Naive thymus-derived CD4-positive, alpha-beta T cell (primary cell): ENCODE results near the gene MED12L. TPM values are rescaled to one million over a fixed set of nuclear protein-coding genes. Genes with fewer than 3 reads are reported as not detected.

Experiments
- ATAC-seq: fragments of 150-1000 bp; cut with Tn5 transposase; 2 replicates; pipeline ENCODE4 v1.10.0; 2021; ENCODE audit warnings: mild to moderate bottlenecking, moderate library complexity
- CTCF ChIA-PET: fragments of 350-600 bp; sonication (Branson Sonifier 250); formaldehyde crosslinking; loops from one replicate; lab custom pipeline; 2021; ENCODE audit warnings: antibody characterized with exemption; lab: Charles Lee
- POLR2A ChIA-PET: fragments of 350-600 bp; sonication (Branson Sonifier 250); formaldehyde crosslinking; loops from one replicate; lab custom pipeline; 2021; ENCODE audit warnings: antibody characterized with exemption, inconsistent platforms; lab: Charles Lee
- DNase-seq, 9 donors: peaks; one replicate each; pipeline versions ENCODE4 v3.0.0 to v3.0.0-alpha.2; 2020 to 2022; ENCODE audit warnings: mixed read lengths in 1 of 9
- H3K27ac ChIP-seq: one replicate; pipeline ENCODE4 v1.7.0; 2013; ENCODE audit warnings: mild to moderate bottlenecking, low read depth, low read length, moderate library complexity
- H3K27me3 ChIP-seq, 2 donors: one replicate each; pipeline ENCODE4 v1.7.0; 2013; ENCODE audit warnings: low read length in 2 of 2, mild to moderate bottlenecking in 2 of 2, moderate library complexity in 2 of 2; ENCODE audit not compliant: control insufficient read depth in 2 of 2, insufficient read depth in 2 of 2
- H3K36me3 ChIP-seq, 3 experiments: 1 replicate in 2 of 3; 2 replicates in 1 of 3; pipeline ENCODE4 v1.7.0; 2013; ENCODE audit warnings: low read length in 3 of 3, mild to moderate bottlenecking in 3 of 3, moderate library complexity in 1 of 3; ENCODE audit not compliant: insufficient read depth in 3 of 3, control insufficient read depth in 2 of 3
- H3K4me1 ChIP-seq, 2 donors: one replicate each; pipeline ENCODE4 v1.7.0; 2013; ENCODE audit warnings: low read length in 2 of 2, mild to moderate bottlenecking in 2 of 2, moderate library complexity in 1 of 2; ENCODE audit not compliant: control insufficient read depth in 2 of 2, insufficient read depth in 2 of 2
- H3K4me3 ChIP-seq: 2 replicates; pipeline ENCODE4 v1.7.0; 2013; ENCODE audit warnings: mild to moderate bottlenecking, low read length
- H3K9me3 ChIP-seq, 3 experiments: 1 replicate in 2 of 3; 2 replicates in 1 of 3; pipeline ENCODE4 v1.7.0; 2013; ENCODE audit warnings: low read length in 3 of 3; ENCODE audit not compliant: control insufficient read depth in 2 of 3
- H3K27ac Mint-ChIP-seq, 9 donors: one replicate each; pipeline ENCODE4 v1.8.0; 2020 to 2022; ENCODE audit warnings: mixed read lengths in 9 of 9, mild to moderate bottlenecking in 8 of 9, moderate library complexity in 5 of 9, inconsistent platforms in 2 of 9
- H3K27me3 Mint-ChIP-seq, 5 donors: one replicate each; pipeline ENCODE4 v1.8.0; 2021 to 2022; ENCODE audit warnings: mixed read lengths in 5 of 5, mild to moderate bottlenecking in 1 of 5
- H3K36me3 Mint-ChIP-seq, 5 donors: one replicate each; pipeline ENCODE4 v1.8.0; 2020 to 2022; ENCODE audit warnings: mixed read lengths in 5 of 5, mild to moderate bottlenecking in 3 of 5, inconsistent platforms in 1 of 5
- H3K4me1 Mint-ChIP-seq, 7 donors: one replicate each; pipeline ENCODE4 v1.8.0; 2020 to 2022; ENCODE audit warnings: mixed read lengths in 7 of 7, mild to moderate bottlenecking in 3 of 7, inconsistent platforms in 1 of 7
- H3K4me3 Mint-ChIP-seq, 10 donors: one replicate each; pipeline ENCODE4 v1.8.0; 2020 to 2022; ENCODE audit warnings: mild to moderate bottlenecking in 10 of 10, mixed read lengths in 10 of 10, moderate library complexity in 6 of 10, inconsistent platforms in 2 of 10
- H3K9me3 Mint-ChIP-seq, 11 donors: one replicate each; pipeline ENCODE4 v1.8.0; 2020 to 2022; ENCODE audit warnings: mixed read lengths in 11 of 11, mild to moderate bottlenecking in 4 of 11, inconsistent platforms in 1 of 11, moderate library complexity in 1 of 11
- intact Hi-C, 2 donors: fragments of 100-400 bp; cut with micrococcal nuclease; formaldehyde crosslinking; loops; one replicate each; pipeline ENCODE4 v1.15.1; 2023
- polyA plus RNA-seq, 2 donors: library from polyadenylated mRNA; unstranded; fragments of 300-500 nt; fragmentation: Illumina TruSeq; gene quantifications; one replicate each; pipeline ENCODE4 v1.2.3, GENCODE V29; 2021
- total RNA-seq, 6 experiments: library from RNA in 5 of 6; stranded (reverse) in 5 of 6; gene quantifications; 1 replicate in 5 of 6; 2 replicates in 1 of 6; pipeline ENCODE4 v1.2.3 and lab custom pipeline; 2021 to 2026

MED12L gene
- total RNA-seq, result 1 to 10 TPM in 2 of 5 experiments, under 1 TPM in 3; 0.32 to 4.9 (median 0.68) TPM
- polyA plus RNA-seq, result not detected
- total RNA-seq (lab: John Stamatoyannopoulos, UW), result not detected

GRCh38 chr3:151085227-151085888, at the start of gene MED12L:
MED12L (plus strand) TSS chr3:151085664; CDS start chr3:151086927, 1,263 bp downstream.
- Mint-ChIP-seq H3K4me1 (peaks cover 0 to 21% (median 11%) of the 10 kb centered on the region in 7 donors), H3K4me3 (peak within 1 kb of the TSS; percentile 85 to 94 (median 90)), H3K9me3 (peaks cover 0 to 2% (median 0%) of the 10 kb centered on the region in 11 donors), H3K27ac (no peak within 1 kb of the TSS), H3K27me3 (peaks cover 36 to 74% (median 57%) of the 10 kb centered on the region in 5 donors), H3K36me3 (peaks cover 0 to 3% (median 0%) of the 10 kb centered on the region in 5 donors)
- ATAC-seq, result peak; percentile 68
- peak within 1 kb of the TSS; percentile 58 for H3K4me3 ChIP-seq
- POLR2A ChIA-PET, result no interaction called here
- intact Hi-C loops, result loop anchor here (5.0 kb wide), 5 partner anchors 62 to 483 kb away; partner anchors contain the start of genes ERICH6 (in 1 of the 2) and SELENOT (in 1 of the 2)
- no peaks in the 10 kb centered on the region for H3K36me3 ChIP-seq
- peak in 6 of 9 donors; percentile 3 to 79 (median 22) for DNase-seq
- H3K27ac ChIP-seq, result no peak within 1 kb of the TSS
- peaks cover 0 to 6% of the 10 kb centered on the region in 2 donors for H3K4me1 ChIP-seq
- H3K9me3 ChIP-seq, result no peaks in the 10 kb centered on the region
- H3K27me3 ChIP-seq, result peaks cover 0 to 10% of the 10 kb centered on the region in 2 donors
- CTCF ChIA-PET, result no interaction called here

GRCh38 chr3:151037746-151038477, 47.6 kb upstream of the MED12L start:
- Histone ChIP-seq H3K4me3 (no peak overlapping the region), H3K27ac (no peak overlapping the region), H3K27me3 (no peaks in the 10 kb centered on the region), H3K4me1 (no peaks in the 10 kb centered on the region), H3K36me3 (no peaks in the 10 kb centered on the region), H3K9me3 (no peaks in the 10 kb centered on the region)
- DNase-seq (no peak), ATAC-seq (no peak)
- Mint-ChIP-seq H3K27me3 (peaks cover 0 to 6% (median 0%) of the 10 kb centered on the region in 5 donors), H3K36me3 (no peaks in the 10 kb centered on the region), H3K9me3 (peaks cover 0 to 1% (median 0%) of the 10 kb centered on the region in 11 donors), H3K27ac (no peak overlapping the region), H3K4me1 (no peaks in the 10 kb centered on the region), H3K4me3 (no peak overlapping the region)
- ChIA-PET POLR2A (interaction anchor here (0.6 kb wide), 1 partner anchor 76 kb away, joined by 5 read pairs; no protein-coding TSS in a partner anchor), CTCF (no interaction called here)
- intact Hi-C loops, result no loop called here

- ChIA-PET CTCF (no interaction called here), POLR2A (no interaction called here)
- no peaks in the 10 kb centered on the region for H3K4me1 ChIP-seq
- no peaks in the 10 kb centered on the region for H3K9me3 ChIP-seq
- intact Hi-C loops, result no loop called here
- H3K4me1 Mint-ChIP-seq, result peaks cover 0 to 5% (median 0%) of the 10 kb centered on the region in 7 donors
- no peaks in the 10 kb centered on the region for H3K36me3 ChIP-seq
- peaks cover 0 to 2% (median 0%) of the 10 kb centered on the region in 11 donors for H3K9me3 Mint-ChIP-seq
- no peak overlapping the region for H3K27ac ChIP-seq
- H3K36me3 Mint-ChIP-seq, result no peaks in the 10 kb centered on the region
- no peak overlapping the region for H3K27ac Mint-ChIP-seq
- no peak overlapping the region for H3K4me3 Mint-ChIP-seq
- ATAC-seq (no peak), DNase-seq (no peak)
- no peaks in the 10 kb centered on the region for H3K27me3 ChIP-seq
- H3K27me3 Mint-ChIP-seq, result peaks cover 14 to 19% (median 16%) of the 10 kb centered on the region in 5 donors
- no peak overlapping the region for H3K4me3 ChIP-seq
Measured at GRCh38 chr3:151044706-151045105, 40.8 kb upstream of the MED12L start.

GRCh38 chr3:151047636-151048035, 37.8 kb upstream of the MED12L start:
- ATAC-seq (no peak), DNase-seq (no peak)
- Mint-ChIP-seq H3K4me1 (peaks cover 0 to 5% (median 0%) of the 10 kb centered on the region in 7 donors), H3K4me3 (no peak overlapping the region), H3K36me3 (no peaks in the 10 kb centered on the region), H3K9me3 (peaks cover 0 to 2% (median 0%) of the 10 kb centered on the region in 11 donors), H3K27ac (no peak overlapping the region), H3K27me3 (peaks cover 13 to 21% (median 16%) of the 10 kb centered on the region in 5 donors)
- ChIA-PET POLR2A (no interaction called here), CTCF (no interaction called here)
- Histone ChIP-seq H3K4me3 (no peak overlapping the region), H3K36me3 (no peaks in the 10 kb centered on the region), H3K27me3 (no peaks in the 10 kb centered on the region), H3K9me3 (no peaks in the 10 kb centered on the region), H3K27ac (no peak overlapping the region), H3K4me1 (no peaks in the 10 kb centered on the region)
- intact Hi-C loops, result no loop called here

- H3K27me3 ChIP-seq, result no peaks in the 10 kb centered on the region
- H3K4me3 ChIP-seq, result no peak overlapping the region
- no peaks in the 10 kb centered on the region for H3K9me3 ChIP-seq
- DNase-seq, result no peak
- no peaks in the 10 kb centered on the region for H3K36me3 Mint-ChIP-seq
- no peak overlapping the region for H3K4me3 Mint-ChIP-seq
- H3K27ac Mint-ChIP-seq, result no peak overlapping the region
- peaks cover 0 to 2% (median 0%) of the 10 kb centered on the region in 11 donors for H3K9me3 Mint-ChIP-seq
- H3K4me1 ChIP-seq, result no peaks in the 10 kb centered on the region
- ChIA-PET CTCF (no interaction called here), POLR2A (no interaction called here)
- H3K4me1 Mint-ChIP-seq, result no peaks in the 10 kb centered on the region
- H3K27ac ChIP-seq, result no peak overlapping the region
- H3K27me3 Mint-ChIP-seq, result peaks cover 9 to 24% (median 14%) of the 10 kb centered on the region in 5 donors
- intact Hi-C loops, result no loop called here
- ATAC-seq, result no peak
- H3K36me3 ChIP-seq, result no peaks in the 10 kb centered on the region
Measured at GRCh38 chr3:151051533-151051932, 33.9 kb upstream of the MED12L start.

GRCh38 chr3:151052346-151052745, 33.1 kb upstream of the MED12L start:
- POLR2A ChIA-PET, result no interaction called here
- H3K27ac Mint-ChIP-seq, result no peak overlapping the region

More at GRCh38 chr3:151052346-151052745, 33.1 kb upstream of the MED12L start:
- intact Hi-C loops, result no loop called here
- DNase-seq (no peak), ATAC-seq (no peak)
- CTCF ChIA-PET, result no interaction called here
- Mint-ChIP-seq H3K36me3 (no peaks in the 10 kb centered on the region), H3K4me3 (no peak overlapping the region), H3K9me3 (peaks cover 0 to 2% (median 0%) of the 10 kb centered on the region in 11 donors), H3K4me1 (no peaks in the 10 kb centered on the region), H3K27me3 (peaks cover 9 to 26% (median 13%) of the 10 kb centered on the region in 5 donors)
- no peak overlapping the region for H3K4me3 ChIP-seq
- no peaks in the 10 kb centered on the region for H3K9me3 ChIP-seq
- no peaks in the 10 kb centered on the region for H3K36me3 ChIP-seq
- H3K4me1 ChIP-seq, result no peaks in the 10 kb centered on the region
- H3K27me3 ChIP-seq, result no peaks in the 10 kb centered on the region
- H3K27ac ChIP-seq, result no peak overlapping the region
